ENCODE data around the gene CAPN2. TPM values are rescaled to one million over a fixed set of nuclear protein-coding genes. Genes with fewer than 3 reads are reported as not detected.

The CAPN2 gene
- total and polyA plus RNA-seq, 7 experiments from 2014 or later = 57.6 to 195 (median 99.5) TPM

DNA sequence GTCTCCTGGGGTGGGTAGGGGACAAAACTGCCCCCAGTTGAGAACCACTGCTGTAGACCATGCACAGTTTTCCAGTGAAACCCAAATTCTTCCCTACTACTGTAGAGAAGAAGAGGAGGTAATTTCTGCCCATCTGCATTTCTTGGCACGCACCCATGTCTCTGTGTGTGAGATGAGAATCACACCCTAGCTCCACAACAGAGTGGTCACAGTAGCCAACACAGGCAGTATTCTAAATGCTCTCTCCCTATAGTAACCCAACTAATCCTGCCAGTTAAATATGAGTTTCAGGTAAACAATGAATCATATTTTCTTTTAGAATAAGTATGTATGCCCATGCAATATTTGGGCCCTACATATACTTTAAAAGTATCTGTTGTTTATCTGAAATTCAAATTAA, 1.2 kb upstream of the CAPN2 start:
- Mint-ChIP-seq H3K9me3 (no peaks in the 10 kb centered on the region), H3K27ac (peak overlapping the region in 7 of 9 donors; percentile 35 to 90 (median 81)), H3K4me3 (peak overlapping the region in 9 of 10 donors; percentile 70 to 90 (median 77)), H3K27me3 (peaks cover 0 to 8% (median 0%) of the 10 kb centered on the region in 5 donors), H3K4me1 (peaks cover 41 to 64% (median 51%) of the 10 kb centered on the region in 7 donors), H3K36me3 (peaks cover 0 to 19% (median 0%) of the 10 kb centered on the region in 5 donors)
- H3K36me3 ChIP-seq (ENCODE audit: control insufficient read depth in 2 of 3, insufficient read depth in 3 of 3, low read length in 3 of 3) = no peaks in the 10 kb centered on the region
- ATAC-seq (no peak), DNase-seq (no peak)
- intact Hi-C loops (cut with micrococcal nuclease) = loop anchor here (5.0 to 10.0 kb wide), 5 partner anchors 136 to 1966 kb away; partner anchors contain the start of genes NVL (in 2 of the 2), DEGS1 (in 1 of the 2), DUSP10 (in 1 of the 2) and TP53BP2 (in 1 of the 2)
- ChIA-PET POLR2A (interaction anchor here (0.8 to 1.0 kb wide), 3 partner anchors 13 to 133 kb away, joined by 3 to 4 read pairs (median 3); no protein-coding TSS in a partner anchor), CTCF (interaction anchor here (0.8 to 4.5 kb wide), 5 partner anchors 13 to 578 kb away, joined by 3 to 39 read pairs (median 5); no protein-coding TSS in a partner anchor)
- H3K4me1 ChIP-seq (ENCODE audit: control insufficient read depth in 2 of 2, insufficient read depth in 2 of 2, low read length in 2 of 2) = peaks cover 39 to 42% of the 10 kb centered on the region in 2 donors
- no peaks in the 10 kb centered on the region for H3K27me3 ChIP-seq (ENCODE audit: control insufficient read depth in 2 of 2, insufficient read depth in 2 of 2, low read length in 2 of 2)
- no peak overlapping the region for H3K27ac ChIP-seq (ENCODE audit: low read depth, low read length)
- H3K4me3 ChIP-seq (ENCODE audit: low read length) = no peak overlapping the region
- H3K9me3 ChIP-seq (ENCODE audit: control insufficient read depth in 2 of 3, low read length in 3 of 3) = no peaks in the 10 kb centered on the region

GRCh38 chr1:223711747-223712193, 569 bp upstream of the CAPN2 start:
- peak overlapping the region; percentile 83 for H3K27ac ChIP-seq (ENCODE audit: low read depth, low read length)
- no peaks in the 10 kb centered on the region for H3K9me3 ChIP-seq (ENCODE audit: control insufficient read depth in 2 of 3, low read length in 3 of 3)
- H3K4me3 ChIP-seq (ENCODE audit: low read length) = peak overlapping the region; percentile 61
- H3K27me3 ChIP-seq (ENCODE audit: control insufficient read depth in 2 of 2, insufficient read depth in 2 of 2, low read length in 2 of 2) = no peaks in the 10 kb centered on the region
- DNase-seq (no peak), ATAC-seq (no peak)
- Mint-ChIP-seq H3K4me1 (peaks cover 47 to 66% (median 57%) of the 10 kb centered on the region in 7 donors), H3K27ac (peak overlapping the region; percentile 35 to 90 (median 81)), H3K36me3 (peaks cover 0 to 25% (median under 1%) of the 10 kb centered on the region in 5 donors), H3K9me3 (no peaks in the 10 kb centered on the region), H3K27me3 (peaks cover 0 to 8% (median 0%) of the 10 kb centered on the region in 5 donors), H3K4me3 (peak overlapping the region; percentile 57 to 90 (median 76))
- no peaks in the 10 kb centered on the region for H3K36me3 ChIP-seq (ENCODE audit: control insufficient read depth in 2 of 3, insufficient read depth in 3 of 3, low read length in 3 of 3)
- ChIA-PET POLR2A (interaction anchor here (0.8 to 1.9 kb wide), 4 partner anchors 10 to 44 kb away, joined by 3 to 12 read pairs (median 4); no protein-coding TSS in a partner anchor), CTCF (interaction anchor here (0.7 to 4.5 kb wide), 5 partner anchors 14 to 40 kb away, joined by 3 to 39 read pairs (median 8); no protein-coding TSS in a partner anchor)
- peaks cover 43 to 48% of the 10 kb centered on the region in 2 donors for H3K4me1 ChIP-seq (ENCODE audit: control insufficient read depth in 2 of 2, insufficient read depth in 2 of 2, low read length in 2 of 2)
- intact Hi-C loops (cut with micrococcal nuclease) = loop anchor here (1.0 to 10.0 kb wide), 6 partner anchors 38 to 1967 kb away; partner anchors contain the start of genes NVL (in 2 of the 2), DEGS1 (in 1 of the 2), DUSP10 (in 1 of the 2) and TP53BP2 (in 1 of the 2)

GRCh38 chr1:223712850-223713474, 623 bp downstream of the CAPN2 start:
- Histone ChIP-seq H3K27me3 (ENCODE audit: control insufficient read depth in 2 of 2, insufficient read depth in 2 of 2, low read length in 2 of 2) (no peaks in the 10 kb centered on the region), H3K4me3 (ENCODE audit: low read length) (peak overlapping the region; percentile 61), H3K36me3 (ENCODE audit: control insufficient read depth in 2 of 3, insufficient read depth in 3 of 3, low read length in 3 of 3) (no peaks in the 10 kb centered on the region), H3K27ac (ENCODE audit: low read depth, low read length) (peak overlapping the region; percentile 83), H3K9me3 (ENCODE audit: control insufficient read depth in 2 of 3, low read length in 3 of 3) (no peaks in the 10 kb centered on the region), H3K4me1 (ENCODE audit: control insufficient read depth in 2 of 2, insufficient read depth in 2 of 2, low read length in 2 of 2) (peaks cover 55 to 60% of the 10 kb centered on the region in 2 donors)
- ATAC-seq = peak; percentile 47
- Mint-ChIP-seq H3K27me3 (peaks cover 0 to 8% (median 0%) of the 10 kb centered on the region in 5 donors), H3K4me3 (peak overlapping the region; percentile 70 to 93 (median 83)), H3K4me1 (peaks cover 56 to 75% (median 68%) of the 10 kb centered on the region in 7 donors), H3K27ac (peak overlapping the region; percentile 77 to 93 (median 85)), H3K36me3 (peaks cover 0 to 34% (median 5%) of the 10 kb centered on the region in 5 donors), H3K9me3 (no peaks in the 10 kb centered on the region)
- POLR2A ChIA-PET = interaction anchor here (0.8 to 1.9 kb wide), 4 partner anchors 8 to 36 kb away, joined by 3 to 12 read pairs (median 3); no protein-coding TSS in a partner anchor
- DNase-seq = peak; percentile 12 to 72 (median 44)
- CTCF ChIA-PET = interaction anchor here (0.7 to 4.5 kb wide), 5 partner anchors 12 to 39 kb away, joined by 3 to 39 read pairs (median 8); no protein-coding TSS in a partner anchor
- intact Hi-C loops (cut with micrococcal nuclease) = loop anchor here (1.0 to 10.0 kb wide), 6 partner anchors 36 to 1968 kb away; partner anchors contain the start of genes NVL (in 2 of the 2), DEGS1 (in 1 of the 2), DUSP10 (in 1 of the 2) and TP53BP2 (in 1 of the 2)

- Histone ChIP-seq H3K27ac (ENCODE audit: low read depth, low read length) (peak overlapping the region; percentile 83), H3K27me3 (ENCODE audit: control insufficient read depth in 2 of 2, insufficient read depth in 2 of 2, low read length in 2 of 2) (no peaks in the 10 kb centered on the region), H3K4me1 (ENCODE audit: control insufficient read depth in 2 of 2, insufficient read depth in 2 of 2, low read length in 2 of 2) (peaks cover 63 to 67% of the 10 kb centered on the region in 2 donors), H3K4me3 (ENCODE audit: low read length) (peak overlapping the region; percentile 61), H3K36me3 (ENCODE audit: control insufficient read depth in 2 of 3, insufficient read depth in 3 of 3, low read length in 3 of 3) (peaks cover 0 to 5% (median 0%) of the 10 kb centered on the region in 3 experiments), H3K9me3 (ENCODE audit: control insufficient read depth in 2 of 3, low read length in 3 of 3) (no peaks in the 10 kb centered on the region)
- ChIA-PET CTCF (interaction anchor here (4.5 kb wide), 1 partner anchor 36 kb away, joined by 39 read pairs; no protein-coding TSS in a partner anchor), POLR2A (interaction anchor here (0.8 to 1.9 kb wide), 4 partner anchors 8 to 35 kb away, joined by 3 to 12 read pairs (median 4); no protein-coding TSS in a partner anchor)
- peaks cover 57 to 81% (median 72%) of the 10 kb centered on the region in 7 donors for H3K4me1 Mint-ChIP-seq
- ATAC-seq = no peak
- peaks cover 0 to 3% (median 0%) of the 10 kb centered on the region in 5 donors for H3K27me3 Mint-ChIP-seq
- H3K27ac Mint-ChIP-seq = peak overlapping the region; percentile 77 to 93 (median 85)
- peaks cover 0 to 37% (median 8%) of the 10 kb centered on the region in 5 donors for H3K36me3 Mint-ChIP-seq
- DNase-seq = peak in 2 of 9 donors; percentile 11 to 25
- H3K9me3 Mint-ChIP-seq = no peaks in the 10 kb centered on the region
- H3K4me3 Mint-ChIP-seq = peak overlapping the region; percentile 70 to 93 (median 83)
- intact Hi-C loops (cut with micrococcal nuclease) = loop anchor here (5.0 to 10.0 kb wide), 5 partner anchors 134 to 1969 kb away; partner anchors contain the start of genes NVL (in 2 of the 2), DEGS1 (in 1 of the 2), DUSP10 (in 1 of the 2) and TP53BP2 (in 1 of the 2)
These were observed 1.4 kb downstream of the CAPN2 start for GRCh38 chr1:223713546-223714420.

- H3K4me3 Mint-ChIP-seq = peak overlapping the region in 9 of 10 donors; percentile 70 to 93 (median 83)
- H3K4me1 Mint-ChIP-seq = peaks cover 56 to 80% (median 73%) of the 10 kb centered on the region in 7 donors
- Histone ChIP-seq H3K4me3 (ENCODE audit: low read length) (peak overlapping the region; percentile 61), H3K9me3 (ENCODE audit: control insufficient read depth in 2 of 3, low read length in 3 of 3) (no peaks in the 10 kb centered on the region), H3K4me1 (ENCODE audit: control insufficient read depth in 2 of 2, insufficient read depth in 2 of 2, low read length in 2 of 2) (peaks cover 65 to 67% of the 10 kb centered on the region in 2 donors), H3K36me3 (ENCODE audit: control insufficient read depth in 2 of 3, insufficient read depth in 3 of 3, low read length in 3 of 3) (peaks cover 0 to 8% (median under 1%) of the 10 kb centered on the region in 3 experiments), H3K27me3 (ENCODE audit: control insufficient read depth in 2 of 2, insufficient read depth in 2 of 2, low read length in 2 of 2) (no peaks in the 10 kb centered on the region), H3K27ac (ENCODE audit: low read depth, low read length) (peak overlapping the region; percentile 83)
- H3K27ac Mint-ChIP-seq = peak overlapping the region; percentile 77 to 95 (median 91)
- H3K27me3 Mint-ChIP-seq = no peaks in the 10 kb centered on the region
- intact Hi-C loops (cut with micrococcal nuclease) = loop anchor here (5.0 to 10.0 kb wide), 5 partner anchors 133 to 1970 kb away; partner anchors contain the start of genes NVL (in 2 of the 2), DEGS1 (in 1 of the 2), DUSP10 (in 1 of the 2) and TP53BP2 (in 1 of the 2)
- H3K36me3 Mint-ChIP-seq = peaks cover 0 to 38% (median 13%) of the 10 kb centered on the region in 5 donors
- ATAC-seq (no peak), DNase-seq (no peak)
- no peaks in the 10 kb centered on the region for H3K9me3 Mint-ChIP-seq
- CTCF ChIA-PET = no interaction called here
- POLR2A ChIA-PET = interaction anchor here (0.8 to 0.9 kb wide), 2 partner anchors 9 to 30 kb away, joined by 3 to 4 read pairs; no protein-coding TSS in a partner anchor
These were observed 2.0 kb downstream of the CAPN2 start for GRCh38 chr1:223714421-223714724.
